ENCODE measurements around the gene C4BPB. TPM values are rescaled to one million over a fixed set of nuclear protein-coding genes. Genes with fewer than 3 reads are reported as not detected.

The C4BPB gene
- total RNA-seq, 1 experiment from 2014 or later: not detected

DNA sequence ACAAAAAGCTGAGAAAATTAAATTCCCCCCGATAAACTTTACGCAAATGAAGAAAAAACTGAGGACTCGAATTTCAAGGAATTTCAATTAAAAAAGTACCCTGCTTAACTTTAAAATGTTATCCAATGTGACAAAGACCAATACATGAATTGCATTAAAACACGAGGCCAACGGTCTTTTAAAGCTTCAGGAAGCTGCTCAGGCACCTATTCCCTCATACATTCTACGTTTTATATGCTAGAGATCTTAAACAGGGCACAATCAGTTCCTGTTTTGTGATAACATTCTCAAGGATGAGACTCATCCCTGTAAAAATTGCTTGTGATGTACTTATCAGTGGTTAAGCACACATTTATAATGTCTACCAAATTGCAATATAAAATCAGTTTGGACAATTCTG, 40.6 kb upstream of the C4BPB start:
- TF ChIP-seq, protein P1, sequence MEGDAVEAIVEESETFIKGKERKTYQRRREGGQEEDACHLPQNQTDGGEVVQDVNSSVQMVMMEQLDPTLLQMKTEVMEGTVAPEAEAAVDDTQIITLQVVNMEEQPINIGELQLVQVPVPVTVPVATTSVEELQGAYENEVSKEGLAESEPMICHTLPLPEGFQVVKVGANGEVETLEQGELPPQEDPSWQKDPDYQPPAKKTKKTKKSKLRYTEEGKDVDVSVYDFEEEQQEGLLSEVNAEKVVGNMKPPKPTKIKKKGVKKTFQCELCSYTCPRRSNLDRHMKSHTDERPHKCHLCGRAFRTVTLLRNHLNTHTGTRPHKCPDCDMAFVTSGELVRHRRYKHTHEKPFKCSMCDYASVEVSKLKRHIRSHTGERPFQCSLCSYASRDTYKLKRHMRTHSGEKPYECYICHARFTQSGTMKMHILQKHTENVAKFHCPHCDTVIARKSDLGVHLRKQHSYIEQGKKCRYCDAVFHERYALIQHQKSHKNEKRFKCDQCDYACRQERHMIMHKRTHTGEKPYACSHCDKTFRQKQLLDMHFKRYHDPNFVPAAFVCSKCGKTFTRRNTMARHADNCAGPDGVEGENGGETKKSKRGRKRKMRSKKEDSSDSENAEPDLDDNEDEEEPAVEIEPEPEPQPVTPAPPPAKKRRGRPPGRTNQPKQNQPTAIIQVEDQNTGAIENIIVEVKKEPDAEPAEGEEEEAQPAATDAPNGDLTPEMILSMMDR (conservative IDR thresholded peaks at IDR 0.05; ENCODE audit: low read depth, low read length): no peak
- TF ChIP-seq EZH2 (IDR thresholded peaks at IDR 0.05; ENCODE audit: borderline replicate concordance, low read depth, low read length, poor library complexity, severe bottlenecking): no peak
- no peak overlapping the region for H3K27ac ChIP-seq (ENCODE audit: low read depth, low read length, poor library complexity, severe bottlenecking)
- no peak overlapping the region for H3K4me3 ChIP-seq (ENCODE audit: low read depth, low read length, poor library complexity, severe bottlenecking)
- H3K9me3 ChIP-seq (ENCODE audit: low read depth, low read length, poor library complexity, severe bottlenecking): no peaks in the 10 kb centered on the region
- ChIA-PET CTCF (no interaction called here), POLR2A (ENCODE audit: low non-redundant PET) (no interaction called here)
- intact Hi-C loops (cut with micrococcal nuclease; ENCODE audit: unreplicated experiment): no loop called here
- H3K36me3 ChIP-seq (ENCODE audit: insufficient read depth, low read length, poor library complexity, severe bottlenecking): peaks cover 27% of the 10 kb centered on the region
- no TSS peak for BruUV-seq (replicated peaks)
- H3K4me1 ChIP-seq (ENCODE audit: insufficient read depth, low read length, poor library complexity, severe bottlenecking): peaks cover 18% of the 10 kb centered on the region
- no peak for DNase-seq (ENCODE audit: low spot score)
- H3K27me3 ChIP-seq (replicated peaks; ENCODE audit: insufficient read depth, low read depth, low read length, poor library complexity): no peaks in the 10 kb centered on the region

- POLR2A ChIA-PET (ENCODE audit: low non-redundant PET): no interaction called here
- no peak overlapping the region for H3K4me3 ChIP-seq (ENCODE audit: low read depth, low read length, poor library complexity, severe bottlenecking)
- no peak overlapping the region for H3K27ac ChIP-seq (ENCODE audit: low read depth, low read length, poor library complexity, severe bottlenecking)
- DNase-seq (ENCODE audit: low spot score): no peak
- H3K27me3 ChIP-seq (replicated peaks; ENCODE audit: insufficient read depth, low read depth, low read length, poor library complexity): no peaks in the 10 kb centered on the region
- CTCF ChIA-PET: interaction anchor here (0.6 kb wide), 1 partner anchor 34 kb away, joined by 3 read pairs; no protein-coding TSS in a partner anchor
- intact Hi-C loops (cut with micrococcal nuclease; ENCODE audit: unreplicated experiment): no loop called here
- TF ChIP-seq, protein P1 (conservative IDR thresholded peaks at IDR 0.05; ENCODE audit: low read depth, low read length): no peak
- H3K4me1 ChIP-seq (ENCODE audit: insufficient read depth, low read length, poor library complexity, severe bottlenecking): peaks cover 18% of the 10 kb centered on the region
- BruUV-seq (replicated peaks): TSS peak; percentile 24
- peaks cover 27% of the 10 kb centered on the region for H3K36me3 ChIP-seq (ENCODE audit: insufficient read depth, low read length, poor library complexity, severe bottlenecking)
- H3K9me3 ChIP-seq (ENCODE audit: low read depth, low read length, poor library complexity, severe bottlenecking): no peaks in the 10 kb centered on the region
Observed at GRCh38 chr1:207049054-207049453, 39.6 kb upstream of the C4BPB start.

DNA sequence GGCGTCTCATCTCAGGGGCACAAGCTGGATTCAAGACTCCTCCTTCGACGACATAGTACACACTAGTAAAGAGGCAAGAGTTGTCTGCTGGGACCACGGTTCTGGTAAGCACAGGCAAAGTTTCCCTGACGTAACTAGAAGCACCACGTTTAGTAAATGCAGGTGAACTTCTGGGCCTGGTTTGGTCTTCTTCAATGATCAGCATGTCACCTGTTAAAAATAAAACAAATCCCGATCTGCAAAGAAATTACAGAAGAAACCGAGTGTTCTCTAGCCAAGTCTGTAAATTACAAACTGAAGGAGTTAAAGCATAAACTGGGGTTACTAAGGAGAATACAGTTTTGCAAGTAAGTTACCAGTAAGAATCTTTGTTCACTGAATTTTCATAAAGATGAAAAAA, 39.1 kb upstream of the C4BPB start:
- no TSS peak for BruUV-seq (replicated peaks)

More for the DNA sequence above, 39.1 kb upstream of the C4BPB start:
- Histone ChIP-seq H3K27ac (ENCODE audit: low read depth, low read length, poor library complexity, severe bottlenecking) (no peak overlapping the region), H3K27me3 (replicated peaks; ENCODE audit: insufficient read depth, low read depth, low read length, poor library complexity) (no peaks in the 10 kb centered on the region), H3K4me3 (ENCODE audit: low read depth, low read length, poor library complexity, severe bottlenecking) (peak overlapping the region; percentile 82), H3K9me3 (ENCODE audit: low read depth, low read length, poor library complexity, severe bottlenecking) (no peaks in the 10 kb centered on the region), H3K36me3 (ENCODE audit: insufficient read depth, low read length, poor library complexity, severe bottlenecking) (peaks cover 27% of the 10 kb centered on the region), H3K4me1 (ENCODE audit: insufficient read depth, low read length, poor library complexity, severe bottlenecking) (peaks cover 18% of the 10 kb centered on the region)
- intact Hi-C loops (cut with micrococcal nuclease; ENCODE audit: unreplicated experiment): no loop called here
- no peak for DNase-seq (ENCODE audit: low spot score)
- TF ChIP-seq EZH2 (IDR thresholded peaks at IDR 0.05; ENCODE audit: borderline replicate concordance, low read depth, low read length, poor library complexity, severe bottlenecking): no peak
- TF ChIP-seq, protein P1 (conservative IDR thresholded peaks at IDR 0.05; ENCODE audit: low read depth, low read length): no peak
- POLR2A ChIA-PET (ENCODE audit: low non-redundant PET): interaction anchor here (0.9 kb wide), 1 partner anchor 514 kb away, joined by 3 read pairs; no protein-coding TSS in a partner anchor
- CTCF ChIA-PET: no interaction called here
